Activated gamma-delta T cell (primary cell): Measurements from ENCODE around the gene HNRNPF.
"Not testable (repeated sequence)": the region's sequence is repeated elsewhere in the genome, so short reads cannot be mapped to it uniquely, and the experiment has no call there.

Experiments used
- DNase-seq: peaks from one replicate; lab custom pipeline; 2025; lab: John Stamatoyannopoulos, UW

The HNRNPF gene

GRCh38 chr10:43350156-43350555, 58.8 kb downstream of the HNRNPF start:
- no peak for DNase-seq

- no peak for DNase-seq
Measured at GRCh38 chr10:43348511-43349312, 60.3 kb downstream of the HNRNPF start.

GRCh38 chr10:43347997-43348396, 61.0 kb downstream of the HNRNPF start:
- no peak for DNase-seq

- no peak for DNase-seq
Measured at GRCh38 chr10:43344051-43344450, 64.9 kb downstream of the HNRNPF start.

- no peak for DNase-seq
Measured at GRCh38 chr10:43343126-43343525, 65.9 kb downstream of the HNRNPF start.

- no peak for DNase-seq
Measured at GRCh38 chr10:43342279-43343125, 66.5 kb downstream of the HNRNPF start.

- no peak for DNase-seq
Measured at GRCh38 chr10:43341450-43341849, 67.5 kb downstream of the HNRNPF start.

GRCh38 chr10:43340619-43341018, 68.4 kb downstream of the HNRNPF start:
- DNase-seq: no peak

GRCh38 chr10:43340101-43340500, 68.9 kb downstream of the HNRNPF start:
- no peak for DNase-seq

GRCh38 chr10:43339136-43339535, 69.8 kb downstream of the HNRNPF start:
- no peak for DNase-seq

- no peak for DNase-seq
Measured at GRCh38 chr10:43338117-43338516, 70.9 kb downstream of the HNRNPF start.

- DNase-seq: not testable (repeated sequence)
Measured at GRCh38 chr10:43337536-43337935, 71.5 kb downstream of the HNRNPF start.

GRCh38 chr10:43336641-43337318, 72.2 kb downstream of the HNRNPF start:
- DNase-seq: no peak

- no peak for DNase-seq
Measured at GRCh38 chr10:43336061-43336460, 72.9 kb downstream of the HNRNPF start.
